Pancreas (tissue), 10 donors: ENCODE measurements around the gene DCD. TPM values are rescaled to one million over a fixed set of nuclear protein-coding genes. Genes with fewer than 3 reads are reported as not detected.

Source experiments
- ATAC-seq, 4 donors: fragments of 200-7000 bp; cut with Tn5 transposase; one replicate each; pipeline versions ENCODE4 v1.8.0 to v1.9.1; 2020; ENCODE audit warnings: mild to moderate bottlenecking in 4 of 4, moderate library complexity in 4 of 4
- DNase-seq, 6 donors: peaks; one replicate each; pipeline ENCODE4 v3.0.0-alpha.2; 2020
- FAIRE-seq: peaks from 2 replicates; lab custom pipeline; 2012; peaks lifted over from hg19 to GRCh38; lab: Jason Lieb, UNC
- H3K27ac ChIP-seq, 4 donors: fragments of 200-600 bp; sonication (generic); 1 replicate in 3 of 4; 2 replicates in 1 of 4; pipeline versions ENCODE4 v1.5.0 to v1.8.0; 2020
- H3K27me3 ChIP-seq, 4 donors: fragments of 200-600 bp; one replicate each; pipeline ENCODE4 v1.8.0; 2021
- H3K36me3 ChIP-seq, 3 donors: fragments of 200-600 bp; sonication (generic) in 1 of 3; one replicate each; pipeline versions ENCODE4 v1.5.0 to v1.8.0; 2020 to 2021
- H3K4me1 ChIP-seq, 3 donors: fragments of 200-600 bp; one replicate each; pipeline ENCODE4 v1.8.0; 2021
- H3K4me3 ChIP-seq, 4 donors: fragments of 200-600 bp; sonication (generic) in 2 of 4; one replicate each; pipeline versions ENCODE4 v1.5.0 to v1.8.0; 2020 to 2021
- H3K9me3 ChIP-seq, 4 donors: fragments of 200-600 bp; one replicate each; pipeline ENCODE4 v1.8.0; 2021
- WGBS, 2 donors: extraction: QIAGEN DNeasy Blood & Tissue Kit; methylation state at CpG; one replicate each; pipeline ENCODE4 v1.1.7; 2013; 5-methylcytosine and 5-hydroxymethylcytosine counted together
- intact Hi-C, 3 donors: fragments of 100-400 bp; cut with DNase I; formaldehyde crosslinking; loops; one replicate each; pipeline versions ENCODE4 v1.11.1 to v1.14.2; 2022
- polyA plus RNA-seq, 2 donors: library from polyadenylated mRNA; stranded (reverse); fragments of 200-250 nt; gene quantifications; one replicate each; pipeline ENCODE4 v1.2.3, GENCODE V29; 2013
- total RNA-seq, 6 donors: library from RNA; stranded (reverse); fragmentation: NEBNext Ultra II Directional in 4 of 6; extraction: Animal tissue kit (Norgen Biotek cat#: 25700) in 4 of 6; gene quantifications; one replicate each; pipeline versions ENCODE4 v1.2.1 to v1.2.4, GENCODE V29; 2021 to 2023
- TF ChIP-seq, protein P1 (sequence below), 4 donors: fragments of 200-600 bp; sonication (generic) in 3 of 4; IDR thresholded peaks; one replicate each; pipeline versions ENCODE4 v1.5.0 to v1.8.0; 2021; ENCODE audit warnings: antibody characterized with exemption in 4 of 4
- donor health status: healthy with polysubstance abuse.
- donor health status: DM: no; HTN: no; CAD: no; lungs with moderate emphysema.
- donor health status: DM: no; HTN: no; CAD: no.
- donor health status: control.
- donor health status: control.
- donor health status: Bipolar disorder and iron deficiency.
- donor health status: DM: yes; HTN: yes; CAD: no.
- donor health status: DM: no; HTN: no; CAD: no.
- donor health status: DM: no; HTN: no; CAD: no.
- donor health status: DM: yes; HTN: yes; CAD: no.

Gene DCD
- total and polyA plus RNA-seq, 8 donors: not detected

DNA sequence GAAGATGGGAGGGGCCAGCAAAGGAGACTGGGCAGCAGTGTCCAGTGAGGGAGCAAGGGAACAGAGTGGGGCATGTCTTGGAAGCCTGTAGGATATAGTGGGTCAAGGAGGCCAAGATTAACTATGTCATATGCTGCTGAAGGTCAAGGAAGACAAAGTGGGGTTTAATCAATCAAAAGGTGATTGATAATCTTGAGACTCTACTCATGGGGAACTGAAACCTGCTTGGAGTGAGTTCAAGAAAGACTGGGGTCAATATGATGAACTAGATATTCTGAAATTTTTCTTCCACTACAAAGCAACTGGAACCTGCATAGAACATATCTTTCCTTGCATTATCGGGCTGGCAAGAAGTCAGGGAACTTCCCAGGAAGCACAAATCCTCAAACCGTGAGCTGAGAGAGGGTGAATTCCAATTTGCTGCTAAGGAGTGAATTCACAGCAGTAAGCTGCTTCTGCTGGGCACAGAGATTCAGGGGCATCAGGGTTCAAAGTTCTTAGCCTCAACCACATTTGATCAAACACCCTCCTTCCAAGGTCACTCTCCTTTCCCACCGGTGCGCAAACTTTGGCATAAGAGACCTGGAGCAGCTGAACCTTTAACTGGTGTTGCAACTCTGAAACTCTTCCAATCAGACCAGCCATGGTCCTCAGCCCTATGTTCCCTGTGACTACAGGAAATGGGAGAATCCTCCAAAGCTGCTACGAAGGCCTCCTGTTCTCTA is 40.3 kb upstream of the DCD start:
- H3K4me1 ChIP-seq: peaks cover 7 to 13% (median 11%) of the 10 kb centered on the region in 3 donors
- H3K9me3 ChIP-seq: no peaks in the 10 kb centered on the region
- no peaks in the 10 kb centered on the region for H3K36me3 ChIP-seq
- ATAC-seq: peak in 3 of 4 donors; percentile 47 to 48 (median 48)
- TF ChIP-seq, protein P1, sequence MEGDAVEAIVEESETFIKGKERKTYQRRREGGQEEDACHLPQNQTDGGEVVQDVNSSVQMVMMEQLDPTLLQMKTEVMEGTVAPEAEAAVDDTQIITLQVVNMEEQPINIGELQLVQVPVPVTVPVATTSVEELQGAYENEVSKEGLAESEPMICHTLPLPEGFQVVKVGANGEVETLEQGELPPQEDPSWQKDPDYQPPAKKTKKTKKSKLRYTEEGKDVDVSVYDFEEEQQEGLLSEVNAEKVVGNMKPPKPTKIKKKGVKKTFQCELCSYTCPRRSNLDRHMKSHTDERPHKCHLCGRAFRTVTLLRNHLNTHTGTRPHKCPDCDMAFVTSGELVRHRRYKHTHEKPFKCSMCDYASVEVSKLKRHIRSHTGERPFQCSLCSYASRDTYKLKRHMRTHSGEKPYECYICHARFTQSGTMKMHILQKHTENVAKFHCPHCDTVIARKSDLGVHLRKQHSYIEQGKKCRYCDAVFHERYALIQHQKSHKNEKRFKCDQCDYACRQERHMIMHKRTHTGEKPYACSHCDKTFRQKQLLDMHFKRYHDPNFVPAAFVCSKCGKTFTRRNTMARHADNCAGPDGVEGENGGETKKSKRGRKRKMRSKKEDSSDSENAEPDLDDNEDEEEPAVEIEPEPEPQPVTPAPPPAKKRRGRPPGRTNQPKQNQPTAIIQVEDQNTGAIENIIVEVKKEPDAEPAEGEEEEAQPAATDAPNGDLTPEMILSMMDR (IDR thresholded peaks at IDR 0.05): no peak
- DNase-seq: peak in 1 of 6 donors; percentile 9
- H3K27me3 ChIP-seq: peaks cover 0 to 3% (median 0%) of the 10 kb centered on the region in 4 donors
- FAIRE-seq: no peak
- no peak overlapping the region for H3K27ac ChIP-seq
- intact Hi-C loops: no loop called here
- H3K4me3 ChIP-seq: no peak overlapping the region
- 19 to 25% methylated on average over 5 of the region's 5 CpGs for WGBS, 2 donors

DNA sequence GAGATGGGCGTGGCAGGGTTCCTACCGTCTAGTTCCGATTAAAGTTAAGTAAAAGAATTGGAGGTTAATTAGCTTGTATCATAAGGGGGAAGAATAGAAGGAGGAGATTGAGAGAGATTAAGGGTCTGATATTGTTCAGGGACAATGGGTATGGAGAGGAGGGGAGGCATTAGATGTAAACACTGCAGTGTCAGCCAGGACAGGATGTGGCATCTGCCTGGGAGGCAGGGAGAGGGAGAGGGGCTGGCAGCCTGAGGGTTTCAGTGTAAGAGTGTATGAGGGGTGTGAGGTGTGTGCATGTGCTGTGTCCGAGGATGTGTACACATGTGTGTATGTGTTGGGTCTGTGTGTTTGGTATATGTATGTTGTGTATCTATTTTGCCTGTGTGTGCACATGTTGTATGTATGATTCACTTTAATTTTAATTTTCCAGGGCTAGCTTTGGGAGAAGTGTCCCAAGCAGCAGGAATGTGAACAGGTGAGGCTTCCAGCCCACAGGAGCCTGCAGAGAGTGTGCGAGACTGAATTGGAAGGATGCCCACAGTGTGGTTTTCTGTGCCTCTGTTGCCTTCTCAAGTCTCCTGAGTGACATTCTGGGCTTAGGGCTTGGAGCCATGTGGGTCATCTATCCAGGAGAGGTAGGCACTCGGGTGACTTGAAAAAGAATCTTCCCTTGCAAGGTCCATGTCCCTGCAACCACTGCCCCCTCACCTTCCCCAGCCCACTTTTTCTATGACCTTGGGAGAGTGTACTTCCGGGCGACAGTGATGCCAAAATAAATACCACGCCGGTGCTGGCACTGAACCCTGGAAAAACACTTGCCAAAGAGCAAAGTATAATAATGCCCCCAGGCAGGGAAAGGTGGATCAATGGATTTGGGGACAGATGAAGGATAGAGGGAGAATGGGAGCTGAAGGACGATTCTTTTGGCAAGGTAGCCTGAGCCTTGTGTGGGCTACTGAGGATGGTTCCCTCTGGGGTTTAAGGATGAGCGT is 36.8 kb upstream of the DCD start:
- no peak for FAIRE-seq
- TF ChIP-seq, protein P1 (IDR thresholded peaks at IDR 0.05): no peak
- DNase-seq: peak in 5 of 6 donors; percentile 30 to 58 (median 47)
- no peak overlapping the region for H3K4me3 ChIP-seq
- H3K4me1 ChIP-seq: peaks cover 7 to 13% (median 11%) of the 10 kb centered on the region in 3 donors
- H3K27me3 ChIP-seq: no peaks in the 10 kb centered on the region
- peak overlapping the region in 2 of 4 donors; percentile 6 to 19 for H3K27ac ChIP-seq
- intact Hi-C loops: no loop called here
- ATAC-seq: peak; percentile 63 to 84 (median 80)
- H3K9me3 ChIP-seq: no peaks in the 10 kb centered on the region
- WGBS, 2 donors: 28 to 32% methylated on average over 12 of the region's 12 CpGs
- no peaks in the 10 kb centered on the region for H3K36me3 ChIP-seq

DNA sequence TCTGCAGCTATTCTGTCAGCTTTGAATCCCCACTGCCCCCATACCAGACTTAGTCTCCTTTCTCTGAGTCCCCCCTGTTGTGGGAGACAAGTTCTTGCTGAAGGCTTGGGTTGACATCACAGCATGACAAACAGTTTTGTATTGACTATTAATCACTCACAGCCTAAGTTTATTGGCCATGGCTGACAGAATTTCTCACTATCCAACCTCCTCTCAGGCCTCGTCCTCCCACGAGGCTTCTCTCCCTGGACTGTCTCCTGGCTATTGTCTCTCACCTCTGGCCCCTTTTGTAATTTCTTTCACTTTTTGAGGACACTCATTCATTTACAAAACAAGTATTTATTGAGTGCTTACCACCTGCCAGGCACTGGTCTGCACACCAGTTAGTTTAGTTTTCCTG is 35.2 kb upstream of the DCD start:
- WGBS, 2 donors: 51 to 77% methylated on average over 2 of the region's 2 CpGs
- intact Hi-C loops: no loop called here
- FAIRE-seq (no peak), DNase-seq (no peak), ATAC-seq (no peak)
- Histone ChIP-seq H3K27me3 (no peaks in the 10 kb centered on the region), H3K36me3 (no peaks in the 10 kb centered on the region), H3K4me1 (peaks cover 7 to 11% (median 10%) of the 10 kb centered on the region in 3 donors), H3K9me3 (no peaks in the 10 kb centered on the region), H3K4me3 (no peak overlapping the region), H3K27ac (no peak overlapping the region)
- TF ChIP-seq, protein P1 (IDR thresholded peaks at IDR 0.05): no peak

DNA sequence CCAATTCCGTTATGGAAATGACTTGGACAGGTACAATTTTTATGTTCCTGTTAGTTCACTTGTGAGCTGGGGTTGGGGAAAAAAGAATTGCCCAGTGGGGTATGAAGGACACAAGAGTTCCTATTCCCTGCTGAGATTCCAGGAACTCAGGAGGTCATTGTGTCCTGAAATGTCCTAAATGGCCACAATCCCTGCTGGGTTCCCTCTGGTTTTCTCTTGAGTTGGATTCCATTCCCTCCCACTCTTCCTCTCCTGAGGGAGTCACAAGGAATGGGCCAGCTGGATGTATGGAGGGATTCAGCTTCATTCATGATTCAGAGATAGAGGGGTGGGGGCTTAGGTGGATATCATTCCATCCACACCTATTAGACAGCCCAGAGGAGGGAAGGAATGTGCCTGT is 34.5 kb upstream of the DCD start:
- FAIRE-seq (no peak), DNase-seq (no peak), ATAC-seq (no peak)
- Histone ChIP-seq H3K9me3 (no peaks in the 10 kb centered on the region), H3K36me3 (no peaks in the 10 kb centered on the region), H3K4me3 (no peak overlapping the region), H3K27ac (no peak overlapping the region), H3K27me3 (no peaks in the 10 kb centered on the region), H3K4me1 (peaks cover 7 to 11% (median 10%) of the 10 kb centered on the region in 3 donors)
- intact Hi-C loops: no loop called here
- TF ChIP-seq, protein P1 (IDR thresholded peaks at IDR 0.05): no peak
- WGBS, 2 donors: 73 to 78% methylated on average over 1 of the region's 1 CpG
